H1 (cell line): ENCODE results near the gene FAM24A. TPM values are rescaled to one million over a fixed set of nuclear protein-coding genes. Genes with fewer than 3 reads are reported as not detected.
A peak's percentile ranks its signal among the peaks of the same experiment; 100 is the strongest.

Experiments
- ASH2L ChIP-seq: fragments of 200-600, 300-600 bp; sonication (generic); IDR thresholded peaks from one replicate; pipeline ENCODE4 v1.7.1; 2017; ENCODE audit warnings: low read length
- BRCA1 ChIP-seq: IDR thresholded peaks from 2 replicates; pipeline ENCODE4 v1.6.1; 2012; ENCODE audit warnings: low read depth, low read length, improper control_type of control experiment
- CBX8 ChIP-seq: fragments of 300-800, 300-1000 bp; sonication (generic); IDR thresholded peaks from 2 replicates; pipeline ENCODE4 v1.7.1; 2016; ENCODE audit warnings: low read depth, low read length, borderline replicate concordance
- CEBPB ChIP-seq: IDR thresholded peaks from 2 replicates; pipeline ENCODE4 v1.6.1; 2012; ENCODE audit warnings: low read depth, low read length
- CHD1 ChIP-seq: IDR thresholded peaks from 2 replicates; pipeline ENCODE4 v1.6.1; 2012; ENCODE audit warnings: low read depth, low read length, improper control_type of control experiment
- CHD2 ChIP-seq: IDR thresholded peaks from 2 replicates; pipeline ENCODE4 v1.6.1; 2012; ENCODE audit warnings: low read length, improper control_type of control experiment
- EZH2 ChIP-seq: fragments of 200-600 bp; sonication (generic); IDR thresholded peaks from 2 replicates; pipeline ENCODE4 v1.7.1; 2012; ENCODE audit warnings: low read depth, mild to moderate bottlenecking, moderate library complexity, low read length, inconsistent platforms; ENCODE audit not compliant: severe bottlenecking
- GABPA ChIP-seq: IDR thresholded peaks from 2 replicates; pipeline ENCODE4 v1.6.1; 2011; ENCODE audit warnings: mild to moderate bottlenecking, low read length, moderate library complexity, borderline replicate concordance; ENCODE audit not compliant: insufficient read depth
- JUN ChIP-seq: IDR thresholded peaks from 2 replicates; pipeline ENCODE4 v1.6.1; 2011; ENCODE audit warnings: low read depth, mild to moderate bottlenecking, improper control_type of control experiment, low read length
- KDM5A ChIP-seq: fragments of 200-600 bp; IDR thresholded peaks from 2 replicates; pipeline ENCODE4 v1.7.1; 2012; ENCODE audit warnings: mild to moderate bottlenecking, low read length, inconsistent platforms, mixed read lengths
- PHF8 ChIP-seq: fragments of 200-600 bp; sonication (generic); conservative IDR thresholded peaks from 2 replicates; pipeline ENCODE4 v1.7.1; 2012; ENCODE audit warnings: low read depth, mild to moderate bottlenecking, inconsistent platforms, low read length, moderate library complexity
- POLR2A ChIP-seq, 2 experiments: IDR thresholded peaks; 1 replicate in 1 of 2; 2 replicates in 1 of 2; pipeline ENCODE4 v1.6.1; 2011; ENCODE audit warnings: low read depth in 2 of 2, low read length in 2 of 2, mild to moderate bottlenecking in 2 of 2; ENCODE audit errors: control extremely low read depth in 1 of 2
- POLR2AphosphoS5 ChIP-seq: IDR thresholded peaks from 2 replicates; pipeline ENCODE4 v1.6.1; 2011; ENCODE audit warnings: low read depth, low read length
- RBBP5 ChIP-seq: IDR thresholded peaks from 2 replicates; pipeline ENCODE4 v1.7.1; 2012; ENCODE audit warnings: low read depth, mild to moderate bottlenecking, inconsistent platforms, low read length, moderate library complexity, borderline replicate concordance
- RNF2 ChIP-seq: fragments of 200-900, 300-1000 bp; sonication (generic); IDR thresholded peaks from 2 replicates; pipeline ENCODE4 v1.7.1; 2016; ENCODE audit warnings: borderline replicate concordance, low read depth, mild to moderate bottlenecking, antibody characterized with exemption, low read length; ENCODE audit not compliant: poor library complexity, severe bottlenecking; ENCODE audit errors: missing control alignments
- SIN3A ChIP-seq, 2 experiments: IDR thresholded peaks in 1 of 2; conservative IDR thresholded peaks in 1 of 2; 2 replicates each; pipeline ENCODE4 v1.6.1; 2011 to 2012; ENCODE audit warnings: low read length in 2 of 2, improper control_type of control experiment in 1 of 2, low read depth in 1 of 2, mild to moderate bottlenecking in 1 of 2
- SIRT6 ChIP-seq: IDR thresholded peaks from one replicate; pipeline ENCODE4 v1.7.1; 2012; ENCODE audit warnings: low read length, inconsistent platforms
- SIX5 ChIP-seq: IDR thresholded peaks from 2 replicates; pipeline ENCODE4 v1.6.1; 2011; ENCODE audit warnings: mild to moderate bottlenecking, low read depth, low read length
- SP2 ChIP-seq: IDR thresholded peaks from 2 replicates; pipeline ENCODE4 v1.6.1; 2012; ENCODE audit warnings: mild to moderate bottlenecking, low read length, inconsistent platforms
- TAF1 ChIP-seq: IDR thresholded peaks from 2 replicates; pipeline ENCODE4 v1.6.1; 2011; ENCODE audit warnings: mild to moderate bottlenecking, low read depth, low read length
- TCF12 ChIP-seq: IDR thresholded peaks from 2 replicates; pipeline ENCODE4 v1.6.1; 2011; ENCODE audit warnings: low read depth, mild to moderate bottlenecking, low read length
- ZNF274 ChIP-seq: IDR thresholded peaks from 2 replicates; pipeline ENCODE4 v1.7.0; 2012; ENCODE audit warnings: low read length, borderline replicate concordance; ENCODE audit errors: extremely low read depth
- polyA plus RNA-seq, 7 experiments: library from polyadenylated mRNA; depleted of rRNA in 3 of 7; stranded (reverse) in 5 of 7; unstranded in 2 of 7; fragments of >200 nt in 5 of 7; fragments of 200-250 nt in 2 of 7; gene quantifications; 1 replicate in 5 of 7; 2 replicates in 1 of 7; 4 replicates in 1 of 7; pipeline versions ENCODE4 v1.2.1 to v1.2.3, GENCODE V29; 2011 to 2013; ENCODE audit warnings: missing spikeins in 2 of 7, mixed read lengths in 2 of 7
- total RNA-seq: library from RNA; stranded (reverse); fragmentation: NEBNext Ultra II Directional; extraction: Animal tissue kit (Norgen Biotek cat#: 25700); gene quantifications from 2 replicates; pipeline ENCODE4 v1.2.1, GENCODE V29; 2021
- TF ChIP-seq, protein P1 (sequence below): IDR thresholded peaks from 2 replicates; pipeline ENCODE4 v1.6.1; 2011; ENCODE audit warnings: low read length, improper control_type of control experiment
- TF ChIP-seq, protein P2 (sequence below): IDR thresholded peaks from 2 replicates; pipeline ENCODE4 v1.6.1; 2012; ENCODE audit warnings: inconsistent platforms

FAM24A gene
- total and polyA plus RNA-seq, 2 of the 8 experiments (the other 6 are each of a cell fraction or from before 2014, with no cell fraction given) = not detected

DNA sequence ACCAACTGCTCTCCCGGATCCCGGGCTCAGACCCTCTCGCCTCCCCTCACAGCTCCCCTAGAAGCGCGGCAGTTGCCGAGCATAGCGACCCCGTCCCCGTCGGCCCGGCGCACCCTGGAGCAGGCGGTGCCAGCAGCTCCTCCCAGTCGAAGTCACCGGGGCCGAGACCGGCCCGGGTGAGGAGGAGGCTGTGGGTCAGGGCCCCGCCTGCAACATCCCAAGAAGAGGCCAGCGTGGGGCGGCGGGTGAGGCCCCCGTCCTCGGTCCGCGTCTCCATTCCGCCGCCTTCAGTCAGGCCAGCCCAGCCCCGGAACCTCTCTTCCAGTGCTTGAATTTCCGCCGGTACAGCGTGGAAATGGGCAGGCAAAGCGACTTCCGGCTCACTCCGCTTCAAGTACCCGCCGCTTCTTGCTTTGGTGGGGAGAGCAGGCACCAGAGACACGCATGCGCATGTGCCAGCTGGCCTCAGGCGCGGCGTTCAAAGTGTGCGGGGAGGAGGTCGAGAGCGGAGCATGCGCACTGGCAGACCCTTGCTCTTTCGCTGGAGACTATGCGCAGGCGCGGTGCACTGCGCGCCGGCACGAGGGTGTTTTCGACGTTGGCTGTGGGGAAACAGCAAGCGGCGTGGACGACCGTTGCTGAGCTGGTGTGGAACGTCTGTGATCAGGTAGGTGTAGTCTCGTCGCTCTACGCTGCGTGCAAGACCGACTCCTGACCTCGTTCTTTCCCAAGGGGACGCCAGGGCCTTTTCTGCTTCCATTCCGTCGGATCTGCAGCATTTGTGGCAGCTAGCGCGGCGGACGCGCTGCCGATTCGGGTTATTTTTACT, 43.7 kb downstream of the FAM24A start, which contains the start of gene C10orf88 (continued):
- TF ChIP-seq CHD2 = 0 out of 2 replicates have a peak, but pooled peaks have one; percentile 7
- TF ChIP-seq, protein P1, sequence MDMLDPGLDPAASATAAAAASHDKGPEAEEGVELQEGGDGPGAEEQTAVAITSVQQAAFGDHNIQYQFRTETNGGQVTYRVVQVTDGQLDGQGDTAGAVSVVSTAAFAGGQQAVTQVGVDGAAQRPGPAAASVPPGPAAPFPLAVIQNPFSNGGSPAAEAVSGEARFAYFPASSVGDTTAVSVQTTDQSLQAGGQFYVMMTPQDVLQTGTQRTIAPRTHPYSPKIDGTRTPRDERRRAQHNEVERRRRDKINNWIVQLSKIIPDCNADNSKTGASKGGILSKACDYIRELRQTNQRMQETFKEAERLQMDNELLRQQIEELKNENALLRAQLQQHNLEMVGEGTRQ = no peak
- TF ChIP-seq GABPA = peak; percentile 97
- TF ChIP-seq KDM5A = peak; percentile 60; the same call in 1 of the 2 replicates
- no peak for TF ChIP-seq TCF12
- peak in 1 of 2 experiments; percentile 63; a peak in 2 of 3 replicates for TF ChIP-seq POLR2A (IDR thresholded peaks at IDR 0.05; ENCODE audit: control extremely low read depth in 1 of 2, low read depth in 2 of 2, low read length in 2 of 2)
- TF ChIP-seq POLR2AphosphoS5 = no peak
- peak; percentile 93 for TF ChIP-seq RNF2
- no peak for TF ChIP-seq CHD1
- TF ChIP-seq SIRT6 = no peak
- peak; percentile 81 for TF ChIP-seq TAF1
- TF ChIP-seq ZNF274 = no peak
- TF ChIP-seq ASH2L = peak; percentile 97
- TF ChIP-seq PHF8 = peak; percentile 72
- TF ChIP-seq RBBP5 = peak; percentile 88
- TF ChIP-seq, protein P2, sequence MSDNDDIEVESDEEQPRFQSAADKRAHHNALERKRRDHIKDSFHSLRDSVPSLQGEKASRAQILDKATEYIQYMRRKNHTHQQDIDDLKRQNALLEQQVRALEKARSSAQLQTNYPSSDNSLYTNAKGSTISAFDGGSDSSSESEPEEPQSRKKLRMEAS = peak; percentile 100
- no peak for TF ChIP-seq SP2
- no peak for TF ChIP-seq CEBPB
- TF ChIP-seq SIX5 = no peak; the same call in 1 of the 2 replicates
- TF ChIP-seq BRCA1 = no peak
- peak; percentile 79 to 83; a peak in 3 of 4 replicates for TF ChIP-seq SIN3A (conservative IDR thresholded peaks at IDR 0.05 in 1 of 2, IDR thresholded peaks at IDR 0.05 in 1 of 2; ENCODE audit: low read depth in 1 of 2, low read length in 2 of 2)
- TF ChIP-seq JUN = no peak
- no peak for TF ChIP-seq EZH2
- TF ChIP-seq CBX8 = no peak
